ENCODE results near the gene EDEM3. TPM values are rescaled to one million over a fixed set of nuclear protein-coding genes. Genes with fewer than 3 reads are reported as not detected.

The EDEM3 gene
- total RNA-seq, 1 experiment from 2014 or later = 44.5 TPM

DNA sequence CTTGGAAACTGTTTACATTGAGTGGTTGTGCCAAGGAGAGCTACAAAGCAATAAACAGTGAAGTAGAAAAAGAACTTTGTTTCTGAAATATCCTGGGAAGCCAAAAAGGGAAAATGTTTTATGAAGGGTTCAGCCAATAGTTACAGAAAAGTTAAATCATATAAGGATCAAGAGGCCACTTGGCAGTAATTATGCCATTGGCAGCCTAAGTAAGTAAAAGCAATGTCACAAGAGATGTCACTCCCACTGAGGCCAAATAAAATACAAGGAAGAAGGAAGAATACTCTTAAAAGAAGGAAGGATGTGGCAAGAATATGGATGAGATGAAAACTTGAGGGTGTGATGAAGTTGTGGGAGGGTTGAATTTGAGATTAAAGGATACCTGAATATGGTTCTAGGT lies 45.2 kb downstream of the EDEM3 start:
- CTCF ChIA-PET = no interaction called here
- H3K36me3 Mint-ChIP-seq (ENCODE audit: insufficient read depth, unreplicated experiment) = peaks cover 14% of the 10 kb centered on the region
- TF ChIP-seq, protein P1, sequence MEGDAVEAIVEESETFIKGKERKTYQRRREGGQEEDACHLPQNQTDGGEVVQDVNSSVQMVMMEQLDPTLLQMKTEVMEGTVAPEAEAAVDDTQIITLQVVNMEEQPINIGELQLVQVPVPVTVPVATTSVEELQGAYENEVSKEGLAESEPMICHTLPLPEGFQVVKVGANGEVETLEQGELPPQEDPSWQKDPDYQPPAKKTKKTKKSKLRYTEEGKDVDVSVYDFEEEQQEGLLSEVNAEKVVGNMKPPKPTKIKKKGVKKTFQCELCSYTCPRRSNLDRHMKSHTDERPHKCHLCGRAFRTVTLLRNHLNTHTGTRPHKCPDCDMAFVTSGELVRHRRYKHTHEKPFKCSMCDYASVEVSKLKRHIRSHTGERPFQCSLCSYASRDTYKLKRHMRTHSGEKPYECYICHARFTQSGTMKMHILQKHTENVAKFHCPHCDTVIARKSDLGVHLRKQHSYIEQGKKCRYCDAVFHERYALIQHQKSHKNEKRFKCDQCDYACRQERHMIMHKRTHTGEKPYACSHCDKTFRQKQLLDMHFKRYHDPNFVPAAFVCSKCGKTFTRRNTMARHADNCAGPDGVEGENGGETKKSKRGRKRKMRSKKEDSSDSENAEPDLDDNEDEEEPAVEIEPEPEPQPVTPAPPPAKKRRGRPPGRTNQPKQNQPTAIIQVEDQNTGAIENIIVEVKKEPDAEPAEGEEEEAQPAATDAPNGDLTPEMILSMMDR (IDR thresholded peaks at IDR 0.05; ENCODE audit: unreplicated experiment) = no peak
- H3K27ac Mint-ChIP-seq (ENCODE audit: unreplicated experiment) = peak overlapping the region; percentile 6
- H3K9me3 Mint-ChIP-seq (ENCODE audit: low read depth, unreplicated experiment) = no peaks in the 10 kb centered on the region
- H3K4me1 Mint-ChIP-seq (ENCODE audit: low read depth, unreplicated experiment) = no peaks in the 10 kb centered on the region
- no TSS peak for BruUV-seq (replicated peaks)
- no peaks in the 10 kb centered on the region for H3K27me3 Mint-ChIP-seq (ENCODE audit: unreplicated experiment)
- intact Hi-C loops (cut with micrococcal nuclease; ENCODE audit: unreplicated experiment) = no loop called here
- no peak overlapping the region for H3K4me3 Mint-ChIP-seq (ENCODE audit: low read depth, unreplicated experiment)
- DNase-seq = no peak

DNA sequence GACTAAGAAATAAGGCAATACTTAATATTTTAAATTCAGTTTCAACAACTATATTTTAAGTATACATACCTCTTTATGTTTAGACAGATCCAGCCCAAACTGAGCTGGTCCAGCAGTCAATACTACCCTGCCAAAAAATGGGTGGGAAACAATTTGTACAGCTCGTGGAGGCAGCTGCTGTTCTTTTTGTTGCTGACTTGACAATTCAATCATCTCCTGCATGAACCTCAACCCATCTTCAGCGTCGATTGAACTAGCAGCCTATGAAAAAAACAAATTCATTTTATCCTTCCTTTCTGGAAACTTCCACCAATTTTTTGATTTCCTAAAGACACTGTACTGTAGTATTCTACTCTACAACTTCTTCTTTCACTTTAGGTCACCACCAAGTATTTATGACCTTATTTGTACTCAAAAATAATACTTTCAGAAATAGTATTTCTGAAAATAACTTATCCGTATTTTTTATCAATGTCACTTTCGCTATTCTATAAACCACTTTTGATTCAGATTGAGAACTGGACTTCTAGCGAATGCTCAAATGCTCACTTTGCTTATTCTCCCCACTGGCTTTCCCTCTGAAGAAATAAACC lies 46.5 kb downstream of the EDEM3 start:
- no peaks in the 10 kb centered on the region for H3K9me3 Mint-ChIP-seq (ENCODE audit: low read depth, unreplicated experiment)
- BruUV-seq (replicated peaks) = no TSS peak
- H3K36me3 Mint-ChIP-seq (ENCODE audit: insufficient read depth, unreplicated experiment) = peaks cover 19% of the 10 kb centered on the region
- no peak for DNase-seq
- H3K27ac Mint-ChIP-seq (ENCODE audit: unreplicated experiment) = no peak overlapping the region
- H3K4me1 Mint-ChIP-seq (ENCODE audit: low read depth, unreplicated experiment) = no peaks in the 10 kb centered on the region
- no peaks in the 10 kb centered on the region for H3K27me3 Mint-ChIP-seq (ENCODE audit: unreplicated experiment)
- TF ChIP-seq, protein P1 (IDR thresholded peaks at IDR 0.05; ENCODE audit: unreplicated experiment) = no peak
- intact Hi-C loops (cut with micrococcal nuclease; ENCODE audit: unreplicated experiment) = no loop called here
- CTCF ChIA-PET = no interaction called here
- no peak overlapping the region for H3K4me3 Mint-ChIP-seq (ENCODE audit: low read depth, unreplicated experiment)

DNA sequence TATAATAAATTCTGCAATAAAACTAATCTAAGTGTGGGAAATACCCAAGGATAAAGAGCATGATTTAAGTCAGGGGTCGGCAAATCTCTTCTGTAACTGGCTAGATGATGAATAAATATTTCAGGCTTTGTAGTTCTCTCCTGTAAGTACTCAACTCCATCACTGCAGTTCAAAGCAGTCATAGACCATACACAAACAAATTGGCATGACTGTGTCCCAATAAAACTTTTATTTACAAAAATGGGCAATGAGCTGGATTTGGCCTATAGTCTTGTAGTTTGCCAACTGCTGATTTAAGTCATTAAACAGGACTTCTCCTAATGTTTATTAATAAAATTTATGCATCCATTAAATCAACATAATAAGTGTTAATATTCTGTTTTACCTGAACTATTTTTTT lies 49.4 kb downstream of the EDEM3 start:
- DNase-seq = no peak
- H3K36me3 Mint-ChIP-seq (ENCODE audit: insufficient read depth, unreplicated experiment) = peaks cover 25% of the 10 kb centered on the region
- BruUV-seq (replicated peaks) = no TSS peak
- no peaks in the 10 kb centered on the region for H3K4me1 Mint-ChIP-seq (ENCODE audit: low read depth, unreplicated experiment)
- intact Hi-C loops (cut with micrococcal nuclease; ENCODE audit: unreplicated experiment) = no loop called here
- CTCF ChIA-PET = no interaction called here
- H3K4me3 Mint-ChIP-seq (ENCODE audit: low read depth, unreplicated experiment) = no peak overlapping the region
- no peaks in the 10 kb centered on the region for H3K9me3 Mint-ChIP-seq (ENCODE audit: low read depth, unreplicated experiment)
- H3K27me3 Mint-ChIP-seq (ENCODE audit: unreplicated experiment) = no peaks in the 10 kb centered on the region
- H3K27ac Mint-ChIP-seq (ENCODE audit: unreplicated experiment) = no peak overlapping the region
- TF ChIP-seq, protein P1 (IDR thresholded peaks at IDR 0.05; ENCODE audit: unreplicated experiment) = no peak

DNA sequence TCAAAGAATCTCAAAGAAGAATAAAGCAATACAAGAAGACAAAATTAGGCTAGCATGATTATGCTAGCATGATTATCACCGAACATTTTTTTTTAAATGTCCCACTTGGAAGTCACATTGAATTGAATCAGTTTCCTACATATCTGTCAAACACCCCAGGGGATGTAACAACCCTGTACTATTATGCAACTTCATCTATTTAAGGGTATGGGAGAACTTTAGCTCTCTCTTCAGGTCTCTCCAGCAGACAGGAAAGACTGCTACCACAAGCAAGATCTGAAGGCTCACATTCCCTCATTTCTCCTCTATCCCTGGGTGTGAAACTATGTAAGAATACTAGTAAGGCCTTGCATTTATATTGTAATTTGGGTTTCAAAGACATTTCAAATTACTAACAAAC lies 52.8 kb downstream of the EDEM3 start:
- intact Hi-C loops (cut with micrococcal nuclease; ENCODE audit: unreplicated experiment) = no loop called here
- Mint-ChIP-seq H3K4me1 (ENCODE audit: low read depth, unreplicated experiment) (no peaks in the 10 kb centered on the region), H3K36me3 (ENCODE audit: insufficient read depth, unreplicated experiment) (peaks cover 15% of the 10 kb centered on the region), H3K27me3 (ENCODE audit: unreplicated experiment) (no peaks in the 10 kb centered on the region), H3K27ac (ENCODE audit: unreplicated experiment) (no peak overlapping the region), H3K9me3 (ENCODE audit: low read depth, unreplicated experiment) (no peaks in the 10 kb centered on the region), H3K4me3 (ENCODE audit: low read depth, unreplicated experiment) (no peak overlapping the region)
- CTCF ChIA-PET = no interaction called here
- no peak for DNase-seq
- TF ChIP-seq, protein P1 (IDR thresholded peaks at IDR 0.05; ENCODE audit: unreplicated experiment) = no peak
- BruUV-seq (replicated peaks) = no TSS peak
